ENCODE results near the gene ADAD1. TPM values are rescaled to one million over a fixed set of nuclear protein-coding genes. Genes with fewer than 3 reads are reported as not detected.
"Not testable (repeated sequence)": the region's sequence is repeated elsewhere in the genome, so short reads cannot be mapped to it uniquely, and the experiment has no call there.

The ADAD1 gene
- polyA plus RNA-seq (2013, experiment 1 of 2), result not detected
- not detected for polyA plus RNA-seq (2013, experiment 2 of 2)

- no peaks in the 10 kb centered on the region for H3K36me3 ChIP-seq (ENCODE audit: control insufficient read depth, insufficient read depth, low read length)
- 87 to 96% methylated on average over 6 of the region's 7 CpGs for WGBS, 2 experiments (ENCODE audit: insufficient coverage in 2 of 2)
- no peaks in the 10 kb centered on the region for H3K9me3 ChIP-seq (ENCODE audit: control insufficient read depth, low read length)
- H3K4me1 ChIP-seq (ENCODE audit: control insufficient read depth, insufficient read depth, low read length, poor library complexity, severe bottlenecking), result no peaks in the 10 kb centered on the region
- no peak within 1 kb of the TSS for H3K4me3 ChIP-seq (ENCODE audit: extremely low read depth, insufficient read depth, low read length, poor library complexity, severe bottlenecking)
- H3K27ac ChIP-seq (ENCODE audit: low read depth, low read length, severe bottlenecking), result no peak within 1 kb of the TSS
Measured at GRCh38 chr4:122378711-122379110, at the start of gene ADAD1. Gene ADAD1 (plus strand): TSS chr4:122379011. CDS start chr4:122380070, 1,059 bp downstream.

- no peaks in the 10 kb centered on the region for H3K4me1 ChIP-seq (ENCODE audit: control insufficient read depth, insufficient read depth, low read length, poor library complexity, severe bottlenecking)
- H3K27ac ChIP-seq (ENCODE audit: low read depth, low read length, severe bottlenecking), result no peak overlapping the region
- H3K4me3 ChIP-seq (ENCODE audit: extremely low read depth, insufficient read depth, low read length, poor library complexity, severe bottlenecking), result no peak overlapping the region
- WGBS, 2 experiments (ENCODE audit: insufficient coverage in 2 of 2), result no CpG with 5 or more reads among the region's 3 CpGs
- peaks cover 17% of the 10 kb centered on the region for H3K36me3 ChIP-seq (ENCODE audit: control insufficient read depth, insufficient read depth, low read length)
- no peaks in the 10 kb centered on the region for H3K9me3 ChIP-seq (ENCODE audit: control insufficient read depth, low read length)
Measured at GRCh38 chr4:122329876-122330565, 48.8 kb upstream of the ADAD1 start.

- WGBS, 2 experiments (ENCODE audit: insufficient coverage in 2 of 2), result 100% methylated on average over 2 of the region's 4 CpGs; no CpG with 5 or more reads in 1 of the 2 experiments
- H3K27ac ChIP-seq (ENCODE audit: low read depth, low read length, severe bottlenecking), result no peak overlapping the region
- no peaks in the 10 kb centered on the region for H3K9me3 ChIP-seq (ENCODE audit: control insufficient read depth, low read length)
- no peak overlapping the region for H3K4me3 ChIP-seq (ENCODE audit: extremely low read depth, insufficient read depth, low read length, poor library complexity, severe bottlenecking)
- H3K36me3 ChIP-seq (ENCODE audit: control insufficient read depth, insufficient read depth, low read length), result peaks cover 28% of the 10 kb centered on the region
- H3K4me1 ChIP-seq (ENCODE audit: control insufficient read depth, insufficient read depth, low read length, poor library complexity, severe bottlenecking), result no peaks in the 10 kb centered on the region
Measured at GRCh38 chr4:122331195-122331594, 47.6 kb upstream of the ADAD1 start.

GRCh38 chr4:122334828-122335227, 44.0 kb upstream of the ADAD1 start:
- H3K36me3 ChIP-seq (ENCODE audit: control insufficient read depth, insufficient read depth, low read length), result peaks cover 32% of the 10 kb centered on the region
- no peak overlapping the region for H3K27ac ChIP-seq (ENCODE audit: low read depth, low read length, severe bottlenecking)
- no peaks in the 10 kb centered on the region for H3K4me1 ChIP-seq (ENCODE audit: control insufficient read depth, insufficient read depth, low read length, poor library complexity, severe bottlenecking)
- H3K9me3 ChIP-seq (ENCODE audit: control insufficient read depth, low read length), result no peaks in the 10 kb centered on the region
- H3K4me3 ChIP-seq (ENCODE audit: extremely low read depth, insufficient read depth, low read length, poor library complexity, severe bottlenecking), result no peak overlapping the region

GRCh38 chr4:122341886-122342285, 36.9 kb upstream of the ADAD1 start:
- H3K27ac ChIP-seq (ENCODE audit: low read depth, low read length, severe bottlenecking), result peak overlapping the region; percentile 31
- H3K4me3 ChIP-seq (ENCODE audit: extremely low read depth, insufficient read depth, low read length, poor library complexity, severe bottlenecking), result no peak overlapping the region
- H3K4me1 ChIP-seq (ENCODE audit: control insufficient read depth, insufficient read depth, low read length, poor library complexity, severe bottlenecking), result no peaks in the 10 kb centered on the region
- WGBS, 2 experiments (ENCODE audit: insufficient coverage in 2 of 2), result 80 to 83% methylated on average over 1 of the region's 1 CpG
- peaks cover 18% of the 10 kb centered on the region for H3K36me3 ChIP-seq (ENCODE audit: control insufficient read depth, insufficient read depth, low read length)
- no peaks in the 10 kb centered on the region for H3K9me3 ChIP-seq (ENCODE audit: control insufficient read depth, low read length)

GRCh38 chr4:122346036-122346435, 32.8 kb upstream of the ADAD1 start:
- Histone ChIP-seq H3K36me3 (ENCODE audit: control insufficient read depth, insufficient read depth, low read length) (peaks cover 49% of the 10 kb centered on the region), H3K27ac (ENCODE audit: low read depth, low read length, severe bottlenecking) (no peak overlapping the region), H3K9me3 (ENCODE audit: control insufficient read depth, low read length) (no peaks in the 10 kb centered on the region), H3K4me1 (ENCODE audit: control insufficient read depth, insufficient read depth, low read length, poor library complexity, severe bottlenecking) (no peaks in the 10 kb centered on the region), H3K4me3 (ENCODE audit: extremely low read depth, insufficient read depth, low read length, poor library complexity, severe bottlenecking) (no peak overlapping the region)
- 88 to 91% methylated on average over 1 of the region's 1 CpG for WGBS, 2 experiments (ENCODE audit: insufficient coverage in 2 of 2)

GRCh38 chr4:122346503-122346902, 32.3 kb upstream of the ADAD1 start:
- H3K36me3 ChIP-seq (ENCODE audit: control insufficient read depth, insufficient read depth, low read length), result peaks cover 49% of the 10 kb centered on the region

GRCh38 chr4:122356317-122356808, 22.4 kb upstream of the ADAD1 start:
- Histone ChIP-seq H3K27ac (ENCODE audit: low read depth, low read length, severe bottlenecking) (no peak overlapping the region), H3K4me3 (ENCODE audit: extremely low read depth, insufficient read depth, low read length, poor library complexity, severe bottlenecking) (no peak overlapping the region), H3K9me3 (ENCODE audit: control insufficient read depth, low read length) (no peaks in the 10 kb centered on the region), H3K36me3 (ENCODE audit: control insufficient read depth, insufficient read depth, low read length) (peaks cover 32% of the 10 kb centered on the region), H3K4me1 (ENCODE audit: control insufficient read depth, insufficient read depth, low read length, poor library complexity, severe bottlenecking) (no peaks in the 10 kb centered on the region)

More at GRCh38 chr4:122346503-122346902, 32.3 kb upstream of the ADAD1 start:
- Histone ChIP-seq H3K4me1 (ENCODE audit: control insufficient read depth, insufficient read depth, low read length, poor library complexity, severe bottlenecking) (no peaks in the 10 kb centered on the region), H3K27ac (ENCODE audit: low read depth, low read length, severe bottlenecking) (no peak overlapping the region), H3K9me3 (ENCODE audit: control insufficient read depth, low read length) (no peaks in the 10 kb centered on the region), H3K4me3 (ENCODE audit: extremely low read depth, insufficient read depth, low read length, poor library complexity, severe bottlenecking) (no peak overlapping the region)
- 87 to 100% methylated on average over 4 of the region's 5 CpGs for WGBS, 2 experiments (ENCODE audit: insufficient coverage in 2 of 2)

- H3K9me3 ChIP-seq (ENCODE audit: control insufficient read depth, low read length), result no peaks in the 10 kb centered on the region
Measured at GRCh38 chr4:122360754-122361153, 18.1 kb upstream of the ADAD1 start.

GRCh38 chr4:122364700-122365404, 14.0 kb upstream of the ADAD1 start:
- Histone ChIP-seq H3K36me3 (ENCODE audit: control insufficient read depth, insufficient read depth, low read length) (peaks cover 15% of the 10 kb centered on the region), H3K9me3 (ENCODE audit: control insufficient read depth, low read length) (no peaks in the 10 kb centered on the region), H3K4me1 (ENCODE audit: control insufficient read depth, insufficient read depth, low read length, poor library complexity, severe bottlenecking) (no peaks in the 10 kb centered on the region), H3K27ac (ENCODE audit: low read depth, low read length, severe bottlenecking) (no peak overlapping the region), H3K4me3 (ENCODE audit: extremely low read depth, insufficient read depth, low read length, poor library complexity, severe bottlenecking) (no peak overlapping the region)
- WGBS, 2 experiments (ENCODE audit: insufficient coverage in 2 of 2), result 91 to 93% methylated on average over 16 to 17 of the region's 18 CpGs

More at GRCh38 chr4:122360754-122361153, 18.1 kb upstream of the ADAD1 start:
- H3K4me1 ChIP-seq (ENCODE audit: control insufficient read depth, insufficient read depth, low read length, poor library complexity, severe bottlenecking), result no peaks in the 10 kb centered on the region
- no peak overlapping the region for H3K4me3 ChIP-seq (ENCODE audit: extremely low read depth, insufficient read depth, low read length, poor library complexity, severe bottlenecking)
- 100% methylated on average over 1 of the region's 3 CpGs; no CpG with 5 or more reads in 1 of the 2 experiments for WGBS, 2 experiments (ENCODE audit: insufficient coverage in 2 of 2)
- H3K36me3 ChIP-seq (ENCODE audit: control insufficient read depth, insufficient read depth, low read length), result peaks cover 32% of the 10 kb centered on the region
- H3K27ac ChIP-seq (ENCODE audit: low read depth, low read length, severe bottlenecking), result no peak overlapping the region

GRCh38 chr4:122368786-122369185, 10.0 kb upstream of the ADAD1 start:
- not testable (repeated sequence) for H3K9me3 ChIP-seq (ENCODE audit: control insufficient read depth, low read length); H3K27ac ChIP-seq (ENCODE audit: low read depth, low read length, severe bottlenecking); H3K4me3 ChIP-seq (ENCODE audit: extremely low read depth, insufficient read depth, low read length, poor library complexity, severe bottlenecking); H3K36me3 ChIP-seq (ENCODE audit: control insufficient read depth, insufficient read depth, low read length); H3K4me1 ChIP-seq (ENCODE audit: control insufficient read depth, insufficient read depth, low read length, poor library complexity, severe bottlenecking)
- WGBS, 2 experiments (ENCODE audit: insufficient coverage in 2 of 2), result 79 to 96% methylated on average over 2 of the region's 3 CpGs
